ENCODE results near the gene ABAT.

The ABAT gene

GRCh38 chr16:8826278-8826879 is 152.0 kb downstream of the ABAT start:
- DNase-seq, result no peak

DNA sequence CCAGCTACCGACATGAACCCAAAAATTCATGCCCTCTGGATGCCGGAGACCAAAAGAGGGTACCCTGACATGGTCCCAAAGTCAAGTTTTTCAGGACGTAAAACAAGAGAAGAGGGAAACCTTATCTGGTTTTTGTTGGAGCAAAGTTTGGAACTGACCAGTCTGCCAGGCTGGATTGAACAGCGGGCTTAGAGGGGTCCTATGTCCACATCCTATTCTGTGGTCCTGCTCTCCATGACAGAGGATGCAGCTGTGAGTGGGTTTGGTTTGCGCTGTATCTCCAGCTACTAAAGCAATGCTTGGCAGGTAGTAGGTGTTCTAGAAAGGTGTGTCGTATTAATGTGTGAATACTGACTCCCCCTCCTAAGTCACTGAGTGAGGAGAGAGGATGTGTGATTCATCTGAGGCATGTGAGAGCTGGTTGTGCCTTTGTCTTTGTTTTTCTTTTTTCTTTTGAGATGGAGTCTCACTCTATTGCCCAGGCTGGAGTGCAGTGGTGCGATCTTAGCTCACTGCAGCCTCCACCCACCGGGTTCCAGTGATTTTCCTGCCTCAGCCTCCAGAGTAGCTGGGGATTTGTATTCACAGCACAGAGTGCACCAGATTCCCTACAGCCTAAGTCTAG is 154.2 kb downstream of the ABAT start:
- DNase-seq, result no peak

DNA sequence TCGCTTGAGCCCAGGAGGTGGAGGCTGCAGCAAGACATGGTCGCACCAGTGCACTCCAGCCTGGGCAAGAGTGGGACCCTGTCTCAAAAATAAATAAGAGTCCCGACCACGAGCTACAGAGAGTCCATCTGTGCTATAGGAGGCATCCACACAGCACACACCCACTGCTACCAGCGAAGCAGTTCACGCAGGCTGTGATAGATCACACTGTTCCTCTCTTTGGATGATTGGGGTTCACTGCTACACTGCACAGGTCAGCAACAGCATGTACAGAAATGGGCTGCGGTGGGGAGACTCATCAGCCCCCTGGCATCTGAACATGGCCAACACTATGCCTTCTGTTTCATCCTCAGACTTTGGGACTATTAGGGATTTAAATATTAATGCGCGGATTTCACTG is 157.0 kb downstream of the ABAT start:
- no peak for DNase-seq

GRCh38 chr16:8831871-8832716 is 157.7 kb downstream of the ABAT start:
- DNase-seq, result no peak

DNA sequence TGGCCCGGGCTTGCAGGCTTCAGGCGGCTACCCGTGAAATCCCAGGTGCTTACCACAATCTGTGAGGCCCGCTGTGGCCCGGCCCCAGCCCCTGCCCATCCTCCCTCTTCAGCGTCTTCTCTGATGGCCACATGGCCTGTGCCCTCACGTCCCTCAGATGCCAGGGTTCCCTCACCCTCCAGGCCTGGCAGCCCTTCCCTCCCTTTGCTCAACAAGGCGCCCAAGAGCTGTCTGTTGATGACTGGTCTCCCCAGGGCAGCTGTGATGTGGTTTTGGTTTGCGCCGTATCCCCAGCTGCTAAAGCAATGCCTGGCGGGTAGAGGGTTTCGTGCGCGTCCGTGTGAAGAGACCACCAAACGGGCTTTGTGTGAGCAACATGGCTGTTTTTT is 158.3 kb downstream of the ABAT start:
- no peak for DNase-seq

All from NCI-H187 (cell line).